Measurements from ENCODE around the gene CELF3.
"Not testable (repeated sequence)": the region's sequence is repeated elsewhere in the genome, so short reads cannot be mapped to it uniquely, and the experiment has no call there.

CELF3 gene
- 0 reads per million in 2 donors for total RNA-seq

DNA sequence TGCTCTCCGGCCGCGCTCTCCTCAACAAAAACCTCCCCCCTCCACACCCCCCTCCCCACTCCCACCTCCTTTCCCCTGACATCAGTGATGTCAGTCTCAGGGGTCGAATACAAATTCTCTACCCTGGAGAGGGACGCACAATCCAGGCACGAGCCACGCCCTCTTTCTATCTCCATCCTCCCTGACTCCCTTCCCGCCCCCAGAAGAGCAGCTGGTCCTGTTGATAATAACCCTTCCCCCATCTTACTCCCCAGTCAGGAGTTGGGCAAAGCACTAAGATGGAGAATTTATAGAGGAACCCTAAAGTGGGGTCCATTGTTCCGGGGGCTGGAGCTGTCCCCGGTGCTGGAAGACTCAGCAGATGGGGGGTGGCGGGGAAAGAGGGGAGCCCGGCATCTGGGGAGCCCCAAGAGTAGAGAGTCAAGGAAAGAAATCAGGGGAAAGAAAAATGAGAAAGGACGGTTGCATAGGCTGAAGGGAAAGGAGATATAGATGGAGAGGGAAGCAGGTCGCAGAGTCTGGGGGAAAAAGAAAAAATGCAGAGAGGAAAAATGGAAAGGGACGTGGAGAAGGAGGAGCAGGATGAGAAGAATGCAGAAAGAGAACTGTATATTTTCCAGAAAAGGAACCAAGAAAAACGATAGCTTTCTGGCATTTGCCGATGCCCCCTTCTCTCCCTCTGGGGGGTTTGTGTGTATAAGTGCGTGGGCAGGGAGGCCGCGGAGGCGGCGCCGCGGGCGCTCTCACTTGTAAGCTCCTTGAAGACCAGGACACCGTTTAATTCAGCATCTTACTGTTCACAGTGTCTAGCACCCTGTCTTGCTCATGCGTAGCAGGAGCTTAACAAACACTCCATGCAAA is at the start of gene CELF3:
CELF3 (minus strand) TSS at position 33 of the 861 bp plus-strand sequence. CDS start 783 bp downstream, outside the sequence.
- DNase-seq: no peak

DNA sequence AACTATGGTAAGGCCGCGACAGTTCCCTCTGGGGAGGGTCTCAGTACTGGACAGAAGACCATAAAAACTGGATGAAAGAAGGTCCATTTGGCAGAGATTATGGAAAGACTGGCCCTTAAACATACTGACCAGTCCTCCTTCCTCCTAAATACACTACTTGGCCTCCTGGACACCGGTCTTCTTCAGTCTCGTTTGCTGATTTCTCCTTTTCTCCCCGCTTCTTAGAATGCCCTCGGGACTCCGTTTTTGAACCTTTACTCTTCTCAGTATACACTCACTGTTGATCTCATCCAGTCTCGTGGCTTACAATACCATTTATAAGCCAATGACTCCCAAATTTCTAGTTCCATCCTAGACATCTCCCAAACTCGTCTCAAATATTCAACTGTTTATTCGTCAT is 47.4 kb upstream of the CELF3 start:
- DNase-seq: no peak

DNA sequence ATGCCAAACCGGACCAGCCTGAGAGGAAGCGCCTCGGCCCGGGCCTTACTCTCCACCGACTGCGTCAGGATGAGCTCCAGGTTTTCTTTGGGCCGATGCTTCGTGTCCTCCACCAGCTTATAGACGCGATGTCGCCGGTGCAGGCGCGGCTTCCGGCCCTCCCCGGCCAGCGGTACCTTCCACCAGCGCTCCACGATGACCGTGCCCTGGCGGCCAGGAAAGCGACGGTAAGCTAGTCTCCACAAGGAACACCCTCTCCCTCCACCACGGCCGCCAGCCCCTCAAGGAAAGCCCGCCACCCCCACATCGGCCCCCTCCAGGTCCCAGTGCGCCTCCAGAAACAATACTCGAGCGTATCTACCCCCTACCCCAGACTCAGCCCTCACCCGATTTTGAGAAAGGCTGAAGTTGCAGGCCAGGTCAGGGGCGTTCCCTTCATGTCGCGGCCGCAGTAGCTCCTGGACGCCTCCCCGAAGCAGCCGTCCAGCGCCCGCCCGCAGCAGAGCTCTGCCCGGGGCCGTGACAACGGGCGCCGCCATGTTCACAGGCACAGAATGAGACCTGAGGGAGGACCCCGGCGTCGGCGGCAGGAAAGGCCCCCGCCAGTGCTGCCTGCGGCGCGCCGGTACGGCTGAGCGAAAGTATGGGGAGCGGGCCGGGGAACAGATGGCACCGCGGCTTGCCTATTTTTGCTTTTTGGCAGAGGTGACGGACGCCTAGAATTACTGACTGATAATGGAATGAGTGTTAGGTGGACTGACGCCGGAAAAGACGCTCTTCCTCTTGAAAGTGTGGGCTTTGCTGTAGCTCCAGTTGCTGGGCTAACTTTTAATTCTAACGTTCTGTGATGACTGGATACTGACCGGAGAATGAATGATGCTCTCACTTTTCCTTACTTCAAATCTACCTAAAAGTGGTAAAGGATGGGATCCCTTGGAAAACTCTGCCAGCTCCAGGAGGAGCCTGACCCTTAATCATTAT is 46.6 kb upstream of the CELF3 start, which contains the start of gene MRPL9:
MRPL9 (minus strand) TSS at position 556 of the 981 bp plus-strand sequence; CDS start at position 539, 17 bp downstream.
- DNase-seq: peak; percentile 65 to 91 (median 76)

DNA sequence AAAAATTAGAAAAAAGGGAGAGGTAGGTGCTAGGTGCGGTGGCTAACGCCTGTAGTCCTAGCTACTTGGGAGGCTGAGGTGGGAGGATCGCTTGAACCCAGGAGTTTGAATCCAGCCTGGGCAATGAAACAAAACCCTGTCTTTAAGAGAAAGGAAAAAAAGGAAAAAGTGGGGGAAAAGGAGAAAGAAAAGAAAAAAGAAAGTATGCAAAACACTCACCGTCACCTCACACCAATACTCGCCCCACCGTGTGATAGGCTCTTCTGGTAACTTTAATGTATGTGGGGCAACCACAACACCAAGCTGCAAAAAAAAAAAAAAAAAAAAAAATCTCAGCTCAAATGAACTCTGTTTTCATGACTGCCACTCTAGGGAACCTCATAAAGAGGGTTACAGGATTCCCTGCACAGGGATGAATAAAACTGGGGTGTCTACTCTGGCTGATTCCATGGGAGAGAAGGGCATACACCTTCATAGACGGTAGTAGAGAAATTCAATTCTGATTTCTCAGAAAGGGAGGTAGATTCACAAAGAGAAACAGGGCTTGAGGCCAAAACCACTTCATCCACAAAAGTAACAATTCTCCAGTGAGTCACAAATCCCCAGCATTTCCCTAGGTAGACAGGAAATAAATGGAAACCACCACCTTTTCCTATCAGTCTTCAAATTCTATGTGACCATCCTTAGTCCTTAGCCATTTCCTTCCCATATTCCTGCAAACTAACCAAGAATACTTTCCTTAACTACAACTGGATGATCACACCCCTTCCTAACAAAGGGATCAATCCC is 44.2 kb upstream of the CELF3 start:
- no peak for DNase-seq

DNA sequence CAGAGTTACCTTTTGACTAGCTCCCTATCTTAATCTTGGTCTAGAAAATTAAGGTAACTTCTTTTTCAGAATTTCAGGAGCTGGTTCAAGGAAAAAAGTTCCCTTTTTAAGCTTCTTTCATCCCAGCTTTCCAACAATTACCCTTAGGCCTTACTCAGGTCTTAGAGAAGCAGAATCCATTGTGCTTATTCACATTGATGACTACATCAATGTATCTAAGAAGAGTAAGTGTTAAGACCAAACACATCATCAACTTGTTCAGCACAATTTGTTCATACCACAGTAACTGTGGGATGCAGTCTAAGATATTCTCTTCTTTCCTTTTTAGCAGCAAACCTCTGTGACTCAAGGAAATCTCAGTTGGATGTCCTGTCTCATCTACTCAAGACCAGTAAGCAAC is 42.6 kb upstream of the CELF3 start:
- no peak for DNase-seq

DNA sequence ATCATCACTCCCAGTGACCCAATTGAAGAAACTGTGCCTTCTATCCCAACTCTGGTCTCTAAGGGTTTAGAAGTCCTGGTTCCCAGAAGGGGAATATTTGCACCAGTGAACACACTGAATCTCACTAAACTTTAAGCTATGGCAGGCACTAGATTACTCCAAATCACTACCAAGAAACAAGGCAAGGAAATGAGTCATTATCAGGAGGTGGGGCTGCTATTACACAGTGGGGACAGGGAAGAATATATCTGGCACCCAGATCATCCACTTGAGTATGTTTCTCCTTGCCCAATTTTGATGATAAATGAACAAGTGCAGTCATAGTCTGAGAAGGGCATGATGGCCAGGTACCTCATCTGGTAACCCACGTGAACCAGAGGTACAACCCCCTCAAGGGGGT is 39.7 kb upstream of the CELF3 start:
- DNase-seq: no peak

DNA sequence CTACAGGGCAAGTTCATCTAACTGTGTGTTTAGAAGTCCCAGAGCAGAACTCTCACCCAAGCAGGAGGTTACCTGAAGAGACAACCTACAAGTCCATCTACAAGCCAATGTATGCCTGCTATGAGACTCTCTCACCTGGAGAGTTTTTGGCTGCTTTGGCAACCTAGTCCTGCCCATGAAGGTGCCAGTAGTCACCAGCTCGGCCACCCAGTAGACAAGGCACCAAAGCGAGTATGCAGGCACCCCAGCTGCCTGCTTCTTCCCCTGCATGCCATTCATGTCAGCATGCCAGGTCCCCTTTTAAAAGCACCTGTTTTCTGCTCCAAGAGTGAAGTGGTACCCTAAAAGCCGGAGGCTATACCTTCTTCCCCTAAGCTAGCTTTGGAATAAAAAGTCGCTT is 24.9 kb upstream of the CELF3 start:
- no peak for DNase-seq

DNA sequence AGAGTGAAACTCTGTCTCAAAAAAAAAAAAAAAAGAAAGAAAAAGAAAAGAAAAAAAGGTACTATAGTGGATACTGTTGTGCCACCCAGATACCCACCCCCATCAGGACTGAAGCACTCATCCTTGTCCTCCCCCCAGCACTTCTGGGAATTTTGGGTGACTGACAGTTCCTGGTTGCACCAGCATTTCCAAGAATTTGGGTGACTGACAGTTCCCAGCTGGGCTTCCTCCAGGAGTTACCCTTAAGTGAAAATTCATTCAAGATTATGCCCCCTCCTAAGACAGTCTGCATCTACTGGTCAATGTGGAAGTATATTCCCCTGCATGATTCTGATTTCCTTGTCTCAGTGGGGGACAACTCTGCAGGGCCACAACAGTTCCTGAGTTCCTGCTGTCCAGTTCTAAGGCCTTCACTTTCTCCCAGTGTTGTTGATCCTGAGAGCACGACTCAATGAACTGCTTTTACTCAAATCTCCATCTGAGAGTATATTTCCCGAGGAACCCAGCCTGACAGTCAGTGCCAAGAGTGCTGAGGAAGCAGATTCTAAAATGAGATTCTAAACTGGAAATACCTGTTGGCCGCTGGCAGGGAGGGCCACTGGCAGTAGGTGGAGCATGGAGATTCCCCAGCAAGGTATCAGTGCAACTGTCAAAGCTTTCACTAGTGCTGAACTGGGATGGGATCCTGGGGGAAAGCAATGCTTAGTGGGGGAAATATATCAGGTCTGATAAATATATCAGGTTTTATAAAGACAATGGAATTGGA is 23.2 kb upstream of the CELF3 start:
- DNase-seq: no peak

DNA sequence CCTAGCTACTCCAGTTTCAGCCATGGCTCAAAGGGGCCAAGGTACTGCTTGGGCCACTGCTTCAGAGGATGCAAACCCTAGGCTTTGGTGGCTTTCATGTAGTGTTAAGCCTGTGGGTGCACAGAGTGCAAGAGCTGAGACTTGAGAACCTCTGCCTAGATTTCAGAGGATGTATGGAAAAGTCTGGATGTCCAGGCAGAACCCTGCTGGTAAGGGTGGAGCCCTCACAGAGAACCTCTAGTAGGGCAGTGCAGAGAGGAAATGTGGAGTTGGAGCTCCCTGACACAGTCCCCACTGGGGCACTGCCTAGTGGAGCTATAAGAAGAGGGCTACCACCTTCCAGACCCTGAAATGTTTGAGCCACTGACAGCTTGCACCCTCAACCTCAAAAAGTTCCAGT is 20.9 kb upstream of the CELF3 start:
- no peak for DNase-seq

DNA sequence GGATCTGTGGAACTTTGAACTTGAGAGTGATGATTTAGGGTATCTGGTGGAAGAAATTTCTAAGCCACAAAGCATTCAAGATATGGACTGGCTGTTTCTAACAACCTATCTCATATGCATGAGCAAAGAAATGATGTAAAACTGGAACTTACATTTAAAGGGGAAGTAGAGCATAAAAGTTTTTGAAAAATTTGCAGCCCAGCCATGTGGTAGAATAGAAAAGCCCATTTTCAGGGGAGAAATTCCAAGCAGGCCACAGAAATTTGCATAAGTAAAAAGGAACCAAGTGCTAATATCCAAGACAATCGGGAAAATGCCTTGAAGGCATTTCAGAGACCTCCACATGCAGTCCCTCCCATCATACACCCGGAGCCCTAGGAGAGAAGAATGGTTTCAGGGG is 20.4 kb upstream of the CELF3 start:
- no peak for DNase-seq

DNA sequence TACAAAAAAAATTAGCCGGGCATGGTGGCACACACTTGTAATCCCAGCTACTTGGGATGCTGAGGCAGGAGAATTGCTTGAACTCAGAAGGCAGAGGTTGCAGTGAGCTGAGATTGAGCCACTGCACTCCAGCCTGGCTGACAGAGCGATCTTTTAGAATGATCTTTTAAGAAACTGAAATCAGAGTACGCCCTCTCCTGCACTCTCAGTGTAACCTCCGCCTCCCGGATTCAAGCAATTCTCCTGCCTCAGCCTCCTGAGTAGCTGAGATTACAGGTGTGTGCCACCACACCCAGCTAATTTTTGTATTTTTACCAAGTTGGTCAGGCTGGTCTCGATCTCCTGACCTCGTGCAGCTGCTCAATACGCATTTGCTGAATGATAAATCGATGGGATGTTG is 17.4 kb upstream of the CELF3 start:
- DNase-seq: not testable (repeated sequence)

DNA sequence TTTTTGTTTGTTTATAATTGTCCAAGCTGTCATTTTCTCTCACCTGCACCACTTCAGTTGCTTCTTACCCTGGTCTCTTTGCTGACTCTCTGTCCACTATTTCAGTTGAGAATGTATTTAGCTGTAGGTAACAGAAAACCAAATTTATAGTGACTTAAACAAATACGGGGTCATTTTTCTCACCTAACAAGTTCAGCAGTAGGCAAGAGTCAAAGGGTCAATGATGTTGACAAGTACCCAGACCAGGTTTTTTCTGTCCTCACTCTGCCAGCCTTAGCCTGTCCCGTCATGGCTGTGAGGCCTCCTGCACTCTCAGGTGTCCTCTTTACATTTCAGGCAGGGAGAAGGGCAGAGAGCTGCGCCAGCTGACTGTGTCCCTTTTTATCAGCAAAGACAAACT is 16.5 kb upstream of the CELF3 start:
- no peak for DNase-seq

DNA sequence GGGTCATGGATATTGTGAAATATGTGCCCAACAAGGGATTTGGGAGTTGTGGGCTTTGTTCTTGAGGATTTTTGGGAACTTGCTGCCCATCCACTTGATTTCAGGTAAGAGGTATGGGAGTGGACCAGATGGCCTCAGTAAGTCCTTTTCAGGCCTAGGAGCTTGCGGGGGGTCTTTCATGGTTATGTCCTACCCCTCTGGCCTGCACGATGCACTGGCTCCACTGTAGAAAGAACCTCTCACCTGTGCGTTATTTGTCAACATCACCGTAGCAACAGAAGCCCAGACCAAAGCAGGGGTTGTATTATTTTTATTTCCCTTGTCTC is 13.3 kb upstream of the CELF3 start:
- no peak for DNase-seq

DNA sequence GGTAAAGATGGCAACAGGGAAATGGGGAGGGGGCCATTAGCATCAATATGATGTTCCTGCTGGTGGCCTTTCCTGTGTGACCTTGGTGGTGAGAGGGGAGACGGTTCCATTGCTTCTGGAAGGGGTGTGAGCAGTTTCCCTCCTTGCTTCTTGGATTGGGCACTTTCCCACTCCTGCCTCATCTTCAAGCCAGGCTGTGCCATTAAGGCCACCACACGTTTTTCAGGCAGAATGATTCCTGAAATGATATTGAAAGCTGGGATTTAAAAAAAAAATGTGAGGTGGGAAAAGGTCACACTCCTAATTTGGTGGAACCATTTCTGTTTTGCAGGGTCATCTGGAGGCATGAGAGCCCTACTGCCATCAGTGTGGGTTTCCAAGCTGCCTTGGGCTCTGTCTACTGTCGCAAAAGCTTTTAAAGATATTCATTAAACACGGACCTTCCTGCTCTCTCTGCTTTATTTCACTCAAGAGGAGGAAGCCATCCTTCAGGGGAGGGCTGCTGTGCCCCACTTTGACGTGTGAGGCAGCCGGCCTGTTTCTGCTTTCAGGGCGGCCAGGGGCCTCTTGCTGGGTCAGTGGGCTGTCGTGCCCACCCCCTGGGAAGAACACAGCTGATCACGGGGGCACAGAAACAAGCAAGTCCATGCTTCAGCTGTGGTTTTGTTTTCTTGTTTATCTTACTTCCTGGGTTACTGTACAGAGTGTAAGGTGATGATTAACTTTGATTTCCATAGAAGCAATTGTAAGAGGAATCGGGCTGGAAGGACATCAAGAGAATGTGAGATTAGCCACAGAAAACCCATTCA is 12.8 kb upstream of the CELF3 start:
- DNase-seq: no peak

DNA sequence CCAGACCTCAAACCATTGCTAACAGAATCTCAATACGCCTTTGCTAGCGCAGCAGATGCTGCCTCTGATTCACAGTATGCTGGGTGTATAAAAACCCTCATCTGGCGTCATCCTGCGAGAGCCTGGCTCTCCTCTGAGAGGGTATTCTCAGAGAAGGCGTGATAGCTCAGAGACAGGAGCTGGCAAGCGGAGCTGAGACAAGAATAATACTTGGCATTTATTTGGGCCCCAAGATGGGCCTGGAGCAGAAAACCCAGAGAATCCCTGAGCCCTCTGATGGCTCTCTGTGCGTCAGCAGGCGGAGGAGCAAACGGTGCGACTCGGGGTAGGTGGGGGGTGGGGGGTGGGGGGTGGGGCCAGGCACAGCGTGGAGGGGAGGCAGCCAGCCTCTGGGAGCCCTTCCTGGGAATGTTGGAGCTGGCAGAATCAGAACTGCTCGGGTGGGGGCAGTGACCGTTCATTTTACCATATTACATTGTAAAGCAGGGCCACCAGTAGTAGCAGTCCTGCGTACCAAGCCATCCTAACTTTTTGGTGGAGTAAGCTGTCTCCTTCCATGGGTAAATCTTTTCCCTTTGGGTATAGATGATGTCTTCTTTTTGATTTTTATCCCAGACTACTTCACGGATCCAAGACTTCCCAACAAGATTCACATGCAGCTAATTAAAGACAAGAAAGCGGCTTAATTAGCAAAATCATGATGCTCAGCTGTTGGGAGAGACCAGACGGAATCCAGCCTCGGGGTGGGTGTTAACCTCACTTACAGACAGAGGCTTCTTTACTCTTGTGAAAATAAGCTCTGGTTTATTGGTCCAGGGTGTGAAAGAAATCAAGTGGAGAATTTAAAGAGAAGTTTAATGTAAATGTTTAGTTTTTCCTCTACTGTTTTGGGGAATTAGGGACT is 11.8 kb upstream of the CELF3 start:
- DNase-seq: no peak

DNA sequence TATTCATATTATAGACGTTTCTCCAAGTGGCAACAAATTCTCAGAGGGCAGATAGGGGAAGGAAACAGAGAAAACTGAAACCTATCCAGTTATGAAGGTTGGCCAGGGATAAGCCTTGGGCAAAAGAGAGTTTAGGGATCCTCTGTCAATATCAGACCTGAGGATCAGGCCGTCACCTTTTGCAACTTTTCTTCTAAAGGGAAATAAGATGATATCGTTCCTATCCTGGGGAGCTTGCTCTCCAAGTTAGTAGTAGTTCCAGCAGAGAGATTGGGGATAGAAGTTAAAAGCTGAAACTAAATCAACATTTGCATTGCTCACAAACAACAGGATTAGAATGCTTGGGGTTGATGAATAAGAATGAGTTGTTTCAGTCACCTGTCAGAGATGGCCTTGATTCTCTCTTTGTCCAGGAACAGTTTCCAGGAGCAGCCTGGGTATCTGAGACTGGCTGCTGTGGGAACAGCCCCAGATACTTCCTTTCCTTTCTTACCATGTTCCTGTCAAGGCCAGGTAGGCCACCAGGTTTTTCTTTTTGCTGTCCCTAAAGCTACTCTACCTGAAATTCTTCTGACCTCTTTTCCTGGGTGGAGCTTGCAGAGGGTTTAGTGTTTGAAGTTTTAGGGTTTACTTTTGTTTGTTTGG is 7.2 kb upstream of the CELF3 start:
- no peak for DNase-seq

DNA sequence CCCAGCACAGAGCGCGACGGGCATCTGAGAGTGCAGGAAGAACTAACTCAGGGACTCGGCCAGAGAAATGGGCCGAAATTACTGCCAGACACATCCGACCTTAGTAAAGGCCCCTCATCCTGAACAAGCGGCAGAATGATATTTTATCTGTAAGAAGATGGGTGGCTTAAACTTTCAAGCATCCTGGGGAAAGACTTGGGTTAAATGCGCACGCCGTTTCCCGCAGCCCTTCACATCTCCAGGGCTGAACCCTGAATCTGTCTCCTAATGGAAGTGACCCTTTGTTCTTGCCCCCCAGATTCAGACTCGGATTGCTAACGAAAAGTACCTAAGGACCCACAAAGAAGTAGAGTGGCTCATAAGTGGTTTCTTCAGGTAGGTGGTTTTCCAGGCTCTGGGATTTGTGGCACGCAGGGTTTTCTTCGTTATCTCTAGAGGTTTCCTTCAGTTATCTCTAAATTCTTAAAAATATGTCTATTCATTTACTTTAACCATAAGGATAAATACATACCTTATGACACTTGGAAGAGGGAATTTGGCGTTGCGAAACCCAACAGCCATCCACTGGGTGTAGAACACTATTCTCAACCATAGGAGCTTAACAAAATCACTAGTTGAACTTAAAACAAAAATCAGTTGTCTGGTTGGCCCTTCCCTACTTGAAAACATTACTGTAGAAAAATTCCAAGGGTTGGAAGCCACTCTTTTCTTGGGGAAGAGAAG is 5.3 kb upstream of the CELF3 start:
- no peak for DNase-seq

DNA sequence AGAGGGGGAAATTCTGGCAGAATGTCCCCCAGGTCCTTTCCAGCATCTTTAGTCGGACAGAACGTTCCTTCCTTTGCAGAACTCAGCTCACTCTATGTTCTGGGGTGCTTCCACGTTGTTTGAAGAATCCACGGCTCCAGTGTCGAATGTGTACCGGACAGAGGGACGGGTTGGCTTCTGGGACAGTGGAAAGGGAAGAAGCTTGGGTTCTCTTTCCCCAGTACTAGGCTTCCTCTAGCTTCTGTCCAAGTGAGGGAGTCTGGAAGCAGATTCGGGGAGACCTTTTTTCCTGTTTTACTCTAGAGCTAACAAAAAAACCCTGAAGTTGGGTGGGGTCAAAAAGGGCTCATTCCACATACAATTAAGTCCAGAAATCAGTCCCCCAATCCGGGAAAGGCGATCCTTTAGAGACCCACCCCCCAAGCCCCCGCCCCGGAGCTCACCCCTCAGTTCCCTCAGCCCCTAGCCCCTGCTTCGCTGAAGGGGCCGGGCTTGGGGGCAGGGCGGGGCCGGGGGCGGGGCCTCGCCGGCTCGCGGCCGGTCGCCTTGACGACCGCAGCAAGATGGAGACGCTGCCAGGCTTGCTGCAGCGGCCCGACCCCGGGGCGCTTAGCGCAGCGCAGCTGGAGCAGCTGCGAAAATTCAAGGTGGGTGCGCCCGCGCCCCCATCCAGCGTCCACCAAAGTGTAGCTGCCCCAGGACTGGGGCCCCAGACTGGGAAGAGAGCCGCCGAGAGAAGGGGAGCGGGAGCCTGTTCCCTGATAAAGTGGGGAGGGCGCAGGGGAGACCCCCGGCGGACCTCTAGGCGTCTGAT is 4.6 kb upstream of the CELF3 start, which contains the start of gene RIIAD1:
RIIAD1 (plus strand) TSS at position 549 of the 814 bp plus-strand sequence; CDS start at position 564, 15 bp downstream.
- peak in 3 of 5 experiments; percentile 15 to 65 (median 20) for DNase-seq
